ENCODE data around the gene TST. TPM values are rescaled to one million over a fixed set of nuclear protein-coding genes. Genes with fewer than 3 reads are reported as not detected.

TST gene
- total and polyA plus RNA-seq, 9 of the 15 experiments (the other 6 are each of a cell fraction or from before 2014, with no cell fraction given), result 1.4 to 26.9 (median 12.4) TPM

GRCh38 chr22:36998620-36999351, 20.5 kb downstream of the TST start (continued):
- no peak for TF ChIP-seq PATZ1 (CRISPR knock-in tag; IDR thresholded peaks at IDR 0.05; ENCODE audit: borderline replicate concordance)
- TF ChIP-seq PHB (CRISPR knock-in tag; IDR thresholded peaks at IDR 0.05), result no peak
- TF ChIP-seq FOSL1 (tag; conservative IDR thresholded peaks at IDR 0.05), result peak; percentile 71
- no peak for TF ChIP-seq KAT2B (IDR thresholded peaks at IDR 0.05; ENCODE audit: low read depth, low read length)
- TF ChIP-seq THRAP3 (IDR thresholded peaks at IDR 0.05; ENCODE audit: borderline replicate concordance), result no peak
- 0 out of 2 replicates have a peak, but pooled peaks have one; percentile 25 for TF ChIP-seq JUND (IDR thresholded peaks at IDR 0.05; ENCODE audit: borderline replicate concordance, low read depth, low read length)
- no peak for TF ChIP-seq JUND (tag; IDR thresholded peaks at IDR 0.05; ENCODE audit: borderline replicate concordance, low read depth, low read length)
- no peak for TF ChIP-seq SAP30 (IDR thresholded peaks at IDR 0.05; ENCODE audit: borderline replicate concordance, insufficient read depth, low read depth, low read length, poor library complexity, severe bottlenecking)
- peak; percentile 56 for TF ChIP-seq CTCFL (IDR thresholded peaks at IDR 0.05; ENCODE audit: borderline replicate concordance, insufficient read depth, low read depth, low read length, poor library complexity, severe bottlenecking)
- TF ChIP-seq TFE3 (CRISPR knock-in tag; IDR thresholded peaks at IDR 0.05), result no peak
- TF ChIP-seq PKNOX1 (IDR thresholded peaks at IDR 0.05), result peak; percentile 43; the same call in 1 of the 2 replicates
- peak; percentile 35 to 37 (median 37); a peak in 4 of 6 replicates for TF ChIP-seq CTCF (IDR thresholded peaks at IDR 0.05 in 2 of 3, conservative IDR thresholded peaks at IDR 0.05 in 1 of 3; ENCODE audit: insufficient read depth in 2 of 3, low read depth in 1 of 3, low read length in 3 of 3)
- no peak for TF ChIP-seq HDGF (IDR thresholded peaks at IDR 0.05)

All from K562 (cell line).